ENCODE data around the gene TRIM14. TPM values are rescaled to one million over a fixed set of nuclear protein-coding genes. Genes with fewer than 3 reads are reported as not detected.

Gene TRIM14
- total RNA-seq, 1 donor from 2014 or later = 1.8 TPM

DNA sequence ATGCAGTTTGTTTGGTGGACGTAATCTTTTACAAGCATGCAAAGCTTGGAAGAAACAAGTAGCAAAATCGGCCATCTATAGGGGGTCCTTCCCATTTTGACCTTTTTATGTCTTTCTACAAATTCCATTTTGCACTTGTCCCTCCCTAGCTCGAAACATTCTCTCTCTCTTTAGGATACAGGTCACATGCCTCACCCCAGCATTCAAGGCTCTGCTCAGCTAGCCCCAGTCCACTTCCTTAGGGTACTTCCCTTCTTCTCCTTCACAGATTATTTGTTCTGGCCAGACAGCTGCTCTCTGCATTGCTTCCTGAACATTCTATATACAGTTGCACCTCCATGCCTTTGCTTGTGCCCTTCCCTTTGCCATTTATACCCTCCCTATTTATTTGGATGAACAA is 31.7 kb upstream of the TRIM14 start:
- Histone ChIP-seq H3K27me3 (ENCODE audit: control insufficient read depth, insufficient read depth, low read length) (no peaks in the 10 kb centered on the region), H3K4me3 (ENCODE audit: low read depth, low read length) (no peak overlapping the region), H3K36me3 (ENCODE audit: control insufficient read depth, insufficient read depth, low read length) (peaks cover 3% of the 10 kb centered on the region)
- TF ChIP-seq, protein P1, sequence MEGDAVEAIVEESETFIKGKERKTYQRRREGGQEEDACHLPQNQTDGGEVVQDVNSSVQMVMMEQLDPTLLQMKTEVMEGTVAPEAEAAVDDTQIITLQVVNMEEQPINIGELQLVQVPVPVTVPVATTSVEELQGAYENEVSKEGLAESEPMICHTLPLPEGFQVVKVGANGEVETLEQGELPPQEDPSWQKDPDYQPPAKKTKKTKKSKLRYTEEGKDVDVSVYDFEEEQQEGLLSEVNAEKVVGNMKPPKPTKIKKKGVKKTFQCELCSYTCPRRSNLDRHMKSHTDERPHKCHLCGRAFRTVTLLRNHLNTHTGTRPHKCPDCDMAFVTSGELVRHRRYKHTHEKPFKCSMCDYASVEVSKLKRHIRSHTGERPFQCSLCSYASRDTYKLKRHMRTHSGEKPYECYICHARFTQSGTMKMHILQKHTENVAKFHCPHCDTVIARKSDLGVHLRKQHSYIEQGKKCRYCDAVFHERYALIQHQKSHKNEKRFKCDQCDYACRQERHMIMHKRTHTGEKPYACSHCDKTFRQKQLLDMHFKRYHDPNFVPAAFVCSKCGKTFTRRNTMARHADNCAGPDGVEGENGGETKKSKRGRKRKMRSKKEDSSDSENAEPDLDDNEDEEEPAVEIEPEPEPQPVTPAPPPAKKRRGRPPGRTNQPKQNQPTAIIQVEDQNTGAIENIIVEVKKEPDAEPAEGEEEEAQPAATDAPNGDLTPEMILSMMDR (IDR thresholded peaks at IDR 0.05; ENCODE audit: insufficient read depth, low read length, severe bottlenecking) = no peak
- no peak for FAIRE-seq
- no peak for DNase-seq (ENCODE audit: low read depth)

DNA sequence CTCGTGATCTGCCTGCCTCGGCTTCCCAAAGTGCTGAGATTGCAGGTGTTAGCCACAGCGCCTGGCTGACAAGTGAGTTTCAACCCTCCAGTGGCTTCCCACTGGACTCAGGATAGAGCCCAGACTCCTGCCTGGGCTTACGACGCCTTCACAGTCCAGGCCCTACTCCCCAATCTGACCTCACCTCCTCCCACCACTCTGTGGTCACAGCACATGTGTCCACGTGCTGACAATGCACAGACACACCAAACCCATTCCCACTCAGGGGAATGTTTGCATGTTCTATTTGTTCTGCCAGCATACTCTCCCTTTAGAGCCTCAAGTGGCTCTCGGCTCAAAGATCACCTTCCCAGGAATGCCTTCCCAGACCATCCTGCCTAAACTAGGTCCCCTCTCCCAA is 31.1 kb upstream of the TRIM14 start:
- Histone ChIP-seq H3K4me3 (ENCODE audit: low read depth, low read length) (no peak overlapping the region), H3K27me3 (ENCODE audit: control insufficient read depth, insufficient read depth, low read length) (no peaks in the 10 kb centered on the region), H3K36me3 (ENCODE audit: control insufficient read depth, insufficient read depth, low read length) (peaks cover 3% of the 10 kb centered on the region)
- DNase-seq (ENCODE audit: low read depth) = no peak
- TF ChIP-seq, protein P1 (IDR thresholded peaks at IDR 0.05; ENCODE audit: insufficient read depth, low read length, severe bottlenecking) = no peak
- no peak for FAIRE-seq

DNA sequence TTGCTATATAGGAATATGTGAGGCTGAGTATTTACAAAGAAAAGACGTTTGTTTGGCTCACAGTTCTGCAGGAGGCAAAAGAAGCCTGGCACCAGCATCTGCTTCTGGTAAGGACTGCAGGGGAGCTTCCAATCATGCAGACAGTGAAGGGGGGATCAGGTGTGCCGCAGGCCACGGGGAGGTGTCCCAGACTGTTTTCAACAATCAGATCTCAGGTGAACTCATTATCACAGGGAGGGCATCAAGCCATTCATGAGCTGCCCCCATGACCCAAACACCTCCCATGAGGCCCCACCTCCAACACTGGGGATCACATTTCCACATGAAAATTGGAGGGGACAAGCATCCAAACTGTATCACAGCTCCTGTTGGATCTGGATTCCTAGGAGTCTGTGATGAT is 30.4 kb upstream of the TRIM14 start:
- Histone ChIP-seq H3K4me3 (ENCODE audit: low read depth, low read length) (no peak overlapping the region), H3K27me3 (ENCODE audit: control insufficient read depth, insufficient read depth, low read length) (no peaks in the 10 kb centered on the region), H3K36me3 (ENCODE audit: control insufficient read depth, insufficient read depth, low read length) (peaks cover 3% of the 10 kb centered on the region)
- DNase-seq (ENCODE audit: low read depth) (no peak), FAIRE-seq (no peak)
- TF ChIP-seq, protein P1 (IDR thresholded peaks at IDR 0.05; ENCODE audit: insufficient read depth, low read length, severe bottlenecking) = no peak

DNA sequence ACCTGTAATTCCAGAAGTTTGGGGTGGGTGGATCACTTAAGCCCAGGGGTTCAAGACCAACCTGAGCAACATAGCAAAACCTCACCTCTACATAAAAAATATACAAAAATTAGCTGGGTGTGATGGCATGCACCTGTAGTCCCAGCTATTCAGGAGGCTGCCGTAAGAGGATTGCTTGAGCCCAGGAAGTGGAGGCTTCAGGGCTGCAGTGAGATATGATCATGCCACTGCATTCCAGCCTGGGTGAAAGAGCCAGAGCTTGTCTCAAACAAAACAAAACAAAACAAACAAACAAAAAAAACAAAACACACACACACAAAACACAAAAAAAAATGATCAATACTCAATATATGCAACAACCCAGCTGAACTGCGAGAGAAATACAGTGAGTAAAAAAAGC is 29.5 kb upstream of the TRIM14 start:
- no peak overlapping the region for H3K4me3 ChIP-seq (ENCODE audit: low read depth, low read length)
- FAIRE-seq (no peak), DNase-seq (ENCODE audit: low read depth) (no peak)
- H3K36me3 ChIP-seq (ENCODE audit: control insufficient read depth, insufficient read depth, low read length) = peaks cover 3% of the 10 kb centered on the region
- TF ChIP-seq, protein P1 (IDR thresholded peaks at IDR 0.05; ENCODE audit: insufficient read depth, low read length, severe bottlenecking) = no peak
- no peaks in the 10 kb centered on the region for H3K27me3 ChIP-seq (ENCODE audit: control insufficient read depth, insufficient read depth, low read length)

DNA sequence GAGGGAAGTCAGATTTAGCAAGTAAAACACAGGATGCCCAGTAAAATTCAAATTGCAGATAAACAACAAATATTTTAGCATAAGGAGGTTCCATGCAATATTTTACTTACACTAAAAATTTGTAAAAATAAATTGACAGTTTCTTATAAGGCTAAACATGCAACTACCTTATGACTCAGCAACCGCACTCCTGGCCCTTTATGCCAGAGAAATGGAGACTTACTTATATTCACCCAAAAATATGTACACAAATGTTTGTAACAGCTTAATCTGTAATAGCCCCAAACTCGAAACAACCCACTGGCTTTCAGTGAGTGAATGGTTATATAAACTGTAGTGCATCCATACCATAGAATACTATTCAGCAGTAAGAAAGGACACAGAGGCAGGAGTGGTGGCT is 28.6 kb upstream of the TRIM14 start:
- TF ChIP-seq, protein P1 (IDR thresholded peaks at IDR 0.05; ENCODE audit: insufficient read depth, low read length, severe bottlenecking) = no peak
- Histone ChIP-seq H3K4me3 (ENCODE audit: low read depth, low read length) (no peak overlapping the region), H3K36me3 (ENCODE audit: control insufficient read depth, insufficient read depth, low read length) (peaks cover 4% of the 10 kb centered on the region), H3K27me3 (ENCODE audit: control insufficient read depth, insufficient read depth, low read length) (no peaks in the 10 kb centered on the region)
- peak; percentile 27 for DNase-seq (ENCODE audit: low read depth)
- no peak for FAIRE-seq

All from bronchial epithelial cell (primary cell).